ENCODE results near the gene PLA2G4B.

PLA2G4B gene

GRCh38 chr15:41821831-41822230, 16.8 kb upstream of the PLA2G4B start:
- TF ChIP-seq CTCF (IDR thresholded peaks at IDR 0.05; ENCODE audit: low read depth, low read length) (no peak), EZH2phosphoT487 (IDR thresholded peaks at IDR 0.05; ENCODE audit: low read depth) (no peak)
- Histone ChIP-seq H3K4me2 (ENCODE audit: low read length) (no peak overlapping the region), H3K9ac (ENCODE audit: low read length) (no peak overlapping the region), H3K4me1 (ENCODE audit: low read length) (no peaks in the 10 kb centered on the region), H3K4me3 (ENCODE audit: low read length) (no peak overlapping the region), H4K20me1 (ENCODE audit: insufficient read depth, low read length) (no peaks in the 10 kb centered on the region), H3K9me3 (ENCODE audit: insufficient read depth, low read length) (no peaks in the 10 kb centered on the region), H3K79me2 (ENCODE audit: low read length) (no peaks in the 10 kb centered on the region), H3K36me3 (replicated peaks; ENCODE audit: low read depth, low read length) (no peaks in the 10 kb centered on the region), H3K27me3 (ENCODE audit: low read depth, low read length) (no peaks in the 10 kb centered on the region), H2AFZ (ENCODE audit: low read depth, low read length) (no peak overlapping the region), H3K27ac (ENCODE audit: low read length) (no peak overlapping the region)

- H4K20me1 ChIP-seq (ENCODE audit: insufficient read depth, low read length): no peaks in the 10 kb centered on the region
- no peak overlapping the region for H3K27ac ChIP-seq (ENCODE audit: low read length)
- no peaks in the 10 kb centered on the region for H3K27me3 ChIP-seq (ENCODE audit: low read depth, low read length)
- H3K4me1 ChIP-seq (ENCODE audit: low read length): no peaks in the 10 kb centered on the region
- H3K9me3 ChIP-seq (ENCODE audit: insufficient read depth, low read length): no peaks in the 10 kb centered on the region
- no peak overlapping the region for H3K4me2 ChIP-seq (ENCODE audit: low read length)
- no peak for TF ChIP-seq CTCF (IDR thresholded peaks at IDR 0.05; ENCODE audit: low read depth, low read length)
- TF ChIP-seq EZH2phosphoT487 (IDR thresholded peaks at IDR 0.05; ENCODE audit: low read depth): no peak
- no peak overlapping the region for H3K4me3 ChIP-seq (ENCODE audit: low read length)
- no peak overlapping the region for H2AFZ ChIP-seq (ENCODE audit: low read depth, low read length)
- H3K36me3 ChIP-seq (replicated peaks; ENCODE audit: low read depth, low read length): no peaks in the 10 kb centered on the region
- no peak overlapping the region for H3K9ac ChIP-seq (ENCODE audit: low read length)
- H3K79me2 ChIP-seq (ENCODE audit: low read length): no peaks in the 10 kb centered on the region
Measured at GRCh38 chr15:41822471-41822870, 16.2 kb upstream of the PLA2G4B start.

- H3K27me3 ChIP-seq (ENCODE audit: low read depth, low read length): no peaks in the 10 kb centered on the region
- H3K9me3 ChIP-seq (ENCODE audit: insufficient read depth, low read length): no peaks in the 10 kb centered on the region
- H3K4me1 ChIP-seq (ENCODE audit: low read length): no peaks in the 10 kb centered on the region
- H3K36me3 ChIP-seq (replicated peaks; ENCODE audit: low read depth, low read length): no peaks in the 10 kb centered on the region
- TF ChIP-seq CTCF (IDR thresholded peaks at IDR 0.05; ENCODE audit: low read depth, low read length) (no peak), EZH2phosphoT487 (IDR thresholded peaks at IDR 0.05; ENCODE audit: low read depth) (no peak)
- no peak overlapping the region for H3K4me3 ChIP-seq (ENCODE audit: low read length)
- no peak overlapping the region for H3K9ac ChIP-seq (ENCODE audit: low read length)
- no peak overlapping the region for H3K27ac ChIP-seq (ENCODE audit: low read length)
- no peak overlapping the region for H3K4me2 ChIP-seq (ENCODE audit: low read length)
- H3K79me2 ChIP-seq (ENCODE audit: low read length): no peaks in the 10 kb centered on the region
- H2AFZ ChIP-seq (ENCODE audit: low read depth, low read length): no peak overlapping the region
- no peaks in the 10 kb centered on the region for H4K20me1 ChIP-seq (ENCODE audit: insufficient read depth, low read length)
Measured at GRCh38 chr15:41822957-41823356, 15.7 kb upstream of the PLA2G4B start.

GRCh38 chr15:41823502-41823901, 15.1 kb upstream of the PLA2G4B start:
- Histone ChIP-seq H3K4me2 (ENCODE audit: low read length) (no peak overlapping the region), H2AFZ (ENCODE audit: low read depth, low read length) (no peak overlapping the region), H3K9me3 (ENCODE audit: insufficient read depth, low read length) (no peaks in the 10 kb centered on the region), H3K36me3 (replicated peaks; ENCODE audit: low read depth, low read length) (no peaks in the 10 kb centered on the region), H3K9ac (ENCODE audit: low read length) (no peak overlapping the region), H3K79me2 (ENCODE audit: low read length) (no peaks in the 10 kb centered on the region), H3K27ac (ENCODE audit: low read length) (no peak overlapping the region), H3K27me3 (ENCODE audit: low read depth, low read length) (no peaks in the 10 kb centered on the region), H3K4me3 (ENCODE audit: low read length) (no peak overlapping the region), H3K4me1 (ENCODE audit: low read length) (no peaks in the 10 kb centered on the region), H4K20me1 (ENCODE audit: insufficient read depth, low read length) (no peaks in the 10 kb centered on the region)
- no peak for TF ChIP-seq CTCF (IDR thresholded peaks at IDR 0.05; ENCODE audit: low read depth, low read length)
